Testis (tissue), 2 donors: ENCODE measurements around the gene AGFG2.

ENCODE experiments used
- POLR2A ChIP-seq: fragments of 450-650 bp; IDR thresholded peaks from one replicate; pipeline ENCODE4 v1.6.1; 2017; ENCODE audit warnings: antibody characterized with exemption, mild to moderate bottlenecking, moderate library complexity
- TF ChIP-seq, protein P1 (sequence below), 3 experiments: fragments of 450-650 bp in 2 of 3; fragments of 200-600 bp in 1 of 3; sonication (generic) in 1 of 3; IDR thresholded peaks; one replicate each; pipeline ENCODE4 v1.5.1; 2016 to 2019; ENCODE audit warnings: antibody characterized with exemption in 3 of 3, mild to moderate bottlenecking in 2 of 3, moderate library complexity in 1 of 3

- TF ChIP-seq, protein P1, sequence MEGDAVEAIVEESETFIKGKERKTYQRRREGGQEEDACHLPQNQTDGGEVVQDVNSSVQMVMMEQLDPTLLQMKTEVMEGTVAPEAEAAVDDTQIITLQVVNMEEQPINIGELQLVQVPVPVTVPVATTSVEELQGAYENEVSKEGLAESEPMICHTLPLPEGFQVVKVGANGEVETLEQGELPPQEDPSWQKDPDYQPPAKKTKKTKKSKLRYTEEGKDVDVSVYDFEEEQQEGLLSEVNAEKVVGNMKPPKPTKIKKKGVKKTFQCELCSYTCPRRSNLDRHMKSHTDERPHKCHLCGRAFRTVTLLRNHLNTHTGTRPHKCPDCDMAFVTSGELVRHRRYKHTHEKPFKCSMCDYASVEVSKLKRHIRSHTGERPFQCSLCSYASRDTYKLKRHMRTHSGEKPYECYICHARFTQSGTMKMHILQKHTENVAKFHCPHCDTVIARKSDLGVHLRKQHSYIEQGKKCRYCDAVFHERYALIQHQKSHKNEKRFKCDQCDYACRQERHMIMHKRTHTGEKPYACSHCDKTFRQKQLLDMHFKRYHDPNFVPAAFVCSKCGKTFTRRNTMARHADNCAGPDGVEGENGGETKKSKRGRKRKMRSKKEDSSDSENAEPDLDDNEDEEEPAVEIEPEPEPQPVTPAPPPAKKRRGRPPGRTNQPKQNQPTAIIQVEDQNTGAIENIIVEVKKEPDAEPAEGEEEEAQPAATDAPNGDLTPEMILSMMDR (IDR thresholded peaks at IDR 0.05), result no peak
- no peak for TF ChIP-seq POLR2A
These were observed 46.1 kb upstream of the AGFG2 start for GRCh38 chr7:100492738-100493475.
